ENCODE measurements around the gene EIF3K. TPM values are rescaled to one million over a fixed set of nuclear protein-coding genes. Genes with fewer than 3 reads are reported as not detected.
A peak's percentile ranks its signal among the peaks of the same experiment; 100 is the strongest.

Gene EIF3K
- total and polyA plus RNA-seq, 4 experiments from 2014 or later: 320 to 424 (median 352) TPM

- H3K27me3 ChIP-seq (ENCODE audit: insufficient read depth, low read length): no peaks in the 10 kb centered on the region
- Mint-ChIP-seq H3K36me3 (peaks cover 6 to 8% of the 10 kb centered on the region in 2 donors), H3K9me3 (peaks cover 0 to 3% (median 0%) of the 10 kb centered on the region in 8 donors), H3K27me3 (no peaks in the 10 kb centered on the region), H3K4me1 (peaks cover 8 to 32% (median 24%) of the 10 kb centered on the region in 4 donors), H3K4me3 (no peak overlapping the region), H3K27ac (peak overlapping the region in 1 of 7 donors; percentile 19)
- H3K36me3 ChIP-seq (ENCODE audit: insufficient read depth, low read length): peaks cover 7% of the 10 kb centered on the region
- ChIA-PET CTCF (ENCODE audit: partially characterized antibody) (interaction anchor here (2.4 to 7.6 kb wide), 3 partner anchors 125 to 290 kb away, joined by 6 to 161 read pairs (median 35); partner anchors contain the start of genes FAM98C, MRPS12 and SARS2), POLR2A (ENCODE audit: partially characterized antibody) (interaction anchor here (1.0 to 1.2 kb wide), 2 partner anchors 9 to 95 kb away, joined by 3 read pairs; no protein-coding TSS in a partner anchor)
- H3K9me3 ChIP-seq (ENCODE audit: control insufficient read depth in 1 of 2, low read length in 2 of 2): no peaks in the 10 kb centered on the region
- DNase-seq: no peak
- no peak overlapping the region for H3K4me3 ChIP-seq (ENCODE audit: low read length in 2 of 2)
- H3K27ac ChIP-seq (ENCODE audit: low read depth, low read length): no peak overlapping the region
- peaks cover 28% of the 10 kb centered on the region for H3K4me1 ChIP-seq (ENCODE audit: insufficient read depth, low read length)
- intact Hi-C loops (cut with micrococcal nuclease): loop anchor here (5.0 kb wide), 1 partner anchor 82 kb away; no protein-coding TSS in a partner anchor
Observed at GRCh38 chr19:38639679-38640078, 20.7 kb downstream of the EIF3K start.

DNA sequence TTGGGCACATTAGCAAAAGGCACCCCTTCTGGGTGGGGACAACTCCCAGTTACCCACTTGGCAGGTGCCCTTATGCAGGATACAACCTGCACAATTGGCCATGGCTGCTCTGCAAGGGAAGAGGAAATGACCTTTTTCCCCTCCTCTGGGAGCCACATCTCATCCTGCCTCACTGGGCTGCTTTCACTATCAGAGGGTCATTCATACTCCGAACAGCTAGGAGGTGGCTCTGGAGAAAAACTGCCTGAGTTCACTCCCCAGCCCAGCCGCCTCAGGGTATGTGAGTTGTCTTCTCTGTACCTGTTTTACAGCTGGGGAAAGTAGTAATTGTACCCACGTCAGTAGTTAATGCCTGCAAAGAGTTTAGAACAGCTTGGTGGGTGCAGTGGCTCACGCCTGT is 21.4 kb downstream of the EIF3K start:
- Mint-ChIP-seq H3K4me1 (peaks cover 7 to 26% (median 20%) of the 10 kb centered on the region in 4 donors), H3K9me3 (peaks cover 0 to 3% (median 0%) of the 10 kb centered on the region in 8 donors), H3K36me3 (peaks cover 4% of the 10 kb centered on the region in 2 donors), H3K27ac (no peak overlapping the region), H3K4me3 (no peak overlapping the region), H3K27me3 (no peaks in the 10 kb centered on the region)
- Histone ChIP-seq H3K9me3 (ENCODE audit: control insufficient read depth in 1 of 2, low read length in 2 of 2) (no peaks in the 10 kb centered on the region), H3K4me3 (ENCODE audit: low read length in 2 of 2) (no peak overlapping the region), H3K27ac (ENCODE audit: low read depth, low read length) (no peak overlapping the region), H3K4me1 (ENCODE audit: insufficient read depth, low read length) (peaks cover 21% of the 10 kb centered on the region), H3K36me3 (ENCODE audit: insufficient read depth, low read length) (no peaks in the 10 kb centered on the region), H3K27me3 (ENCODE audit: insufficient read depth, low read length) (no peaks in the 10 kb centered on the region)
- ChIA-PET CTCF (ENCODE audit: partially characterized antibody) (interaction anchor here (0.9 to 7.3 kb wide), 6 partner anchors 47 to 289 kb away, joined by 3 to 35 read pairs (median 5); partner anchors contain the start of genes FAM98C, MRPS12 and SARS2), POLR2A (ENCODE audit: partially characterized antibody) (interaction anchor here (1.6 kb wide), 1 partner anchor 22 kb away, joined by 4 read pairs; the partner anchor contains the start of gene EIF3K)
- intact Hi-C loops (cut with micrococcal nuclease): no loop called here
- no peak for DNase-seq

GRCh38 chr19:38642176-38642575 is 23.2 kb downstream of the EIF3K start:
- H3K9me3 Mint-ChIP-seq: peaks cover 0 to 2% (median 0%) of the 10 kb centered on the region in 8 donors

GRCh38 chr19:38644719-38645118 is 25.7 kb downstream of the EIF3K start:
- Mint-ChIP-seq H3K4me1 (peaks cover 16 to 28% (median 21%) of the 10 kb centered on the region in 4 donors), H3K27me3 (no peaks in the 10 kb centered on the region), H3K27ac (no peak overlapping the region), H3K4me3 (no peak overlapping the region), H3K9me3 (peaks cover 0 to 2% (median 0%) of the 10 kb centered on the region in 8 donors), H3K36me3 (peaks cover 0 to 11% of the 10 kb centered on the region in 2 donors)
- no peak for DNase-seq
- Histone ChIP-seq H3K4me3 (ENCODE audit: low read length in 2 of 2) (no peak overlapping the region), H3K36me3 (ENCODE audit: insufficient read depth, low read length) (no peaks in the 10 kb centered on the region), H3K27me3 (ENCODE audit: insufficient read depth, low read length) (no peaks in the 10 kb centered on the region), H3K4me1 (ENCODE audit: insufficient read depth, low read length) (peaks cover 22% of the 10 kb centered on the region), H3K27ac (ENCODE audit: low read depth, low read length) (no peak overlapping the region), H3K9me3 (ENCODE audit: control insufficient read depth in 1 of 2, low read length in 2 of 2) (no peaks in the 10 kb centered on the region)
- intact Hi-C loops (cut with micrococcal nuclease): no loop called here
- POLR2A ChIA-PET (ENCODE audit: partially characterized antibody): interaction anchor here (0.5 to 0.9 kb wide), 2 partner anchors 12 to 84 kb away, joined by 3 to 4 read pairs; no protein-coding TSS in a partner anchor
- CTCF ChIA-PET (ENCODE audit: partially characterized antibody): interaction anchor here (0.7 to 1.9 kb wide), 4 partner anchors 11 to 286 kb away, joined by 3 to 6 read pairs (median 5); partner anchors contain the start of genes MAP4K1, MRPS12 and SARS2

More at GRCh38 chr19:38642176-38642575, 23.2 kb downstream of the EIF3K start:
- Mint-ChIP-seq H3K36me3 (no peaks in the 10 kb centered on the region), H3K27ac (no peak overlapping the region), H3K4me3 (no peak overlapping the region), H3K4me1 (peaks cover 3 to 11% (median 6%) of the 10 kb centered on the region in 4 donors), H3K27me3 (no peaks in the 10 kb centered on the region)
- Histone ChIP-seq H3K27me3 (ENCODE audit: insufficient read depth, low read length) (no peaks in the 10 kb centered on the region), H3K4me1 (ENCODE audit: insufficient read depth, low read length) (peaks cover 8% of the 10 kb centered on the region), H3K9me3 (ENCODE audit: control insufficient read depth in 1 of 2, low read length in 2 of 2) (no peaks in the 10 kb centered on the region), H3K27ac (ENCODE audit: low read depth, low read length) (no peak overlapping the region), H3K4me3 (ENCODE audit: low read length in 2 of 2) (no peak overlapping the region), H3K36me3 (ENCODE audit: insufficient read depth, low read length) (no peaks in the 10 kb centered on the region)
- DNase-seq: no peak
- CTCF ChIA-PET (ENCODE audit: partially characterized antibody): interaction anchor here (1.1 to 1.9 kb wide), 3 partner anchors 52 to 240 kb away, joined by 3 to 8 read pairs (median 5); partner anchors contain the start of gene FAM98C
- intact Hi-C loops (cut with micrococcal nuclease): no loop called here
- POLR2A ChIA-PET (ENCODE audit: partially characterized antibody): interaction anchor here (1.6 kb wide), 1 partner anchor 24 kb away, joined by 4 read pairs; the partner anchor contains the start of gene EIF3K

DNA sequence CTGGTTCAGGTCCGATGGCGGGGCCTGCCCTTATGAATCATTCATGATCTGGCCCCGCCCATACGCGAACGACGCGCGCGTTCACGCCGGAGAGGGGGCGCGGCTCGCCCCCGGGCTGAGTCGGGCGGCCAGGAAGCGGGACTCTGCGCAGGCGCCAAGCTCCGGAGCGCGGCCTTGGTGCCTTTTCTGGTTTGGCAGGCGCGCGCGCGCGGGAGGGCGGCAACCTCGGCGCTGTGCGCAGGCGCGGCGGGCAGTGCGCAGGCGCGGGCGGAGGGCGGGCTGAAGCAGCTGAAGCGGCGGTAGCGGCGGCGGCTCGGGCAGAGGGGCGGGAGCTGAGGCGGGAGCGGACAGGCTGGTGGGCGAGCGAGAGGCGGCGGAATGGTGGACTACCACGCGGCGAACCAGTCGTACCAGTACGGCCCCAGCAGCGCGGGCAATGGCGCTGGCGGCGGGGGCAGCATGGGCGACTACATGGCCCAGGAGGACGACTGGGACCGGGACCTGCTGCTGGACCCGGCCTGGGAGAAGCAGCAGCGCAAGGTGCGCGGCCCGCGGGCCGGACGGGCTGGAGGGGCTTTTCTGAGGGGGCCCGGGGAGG is 28.5 kb downstream of the EIF3K start, which contains the start of gene ACTN4:
Gene ACTN4, plus strand, starts transcription at position 282 of the 598 bp plus-strand sequence. Its CDS starts 97 bp downstream, at position 379.
- H3K27ac Mint-ChIP-seq: peak within 1 kb of the TSS; percentile 85 to 94 (median 91)
- CTCF ChIA-PET (ENCODE audit: partially characterized antibody): interaction anchor here (0.7 to 3.0 kb wide), 12 partner anchors 11 to 283 kb away, joined by 3 to 12 read pairs (median 4); partner anchors contain the start of genes FAM98C, MRPS12 and SARS2
- DNase-seq: peak; percentile 98 to 100 (median 100)

DNA sequence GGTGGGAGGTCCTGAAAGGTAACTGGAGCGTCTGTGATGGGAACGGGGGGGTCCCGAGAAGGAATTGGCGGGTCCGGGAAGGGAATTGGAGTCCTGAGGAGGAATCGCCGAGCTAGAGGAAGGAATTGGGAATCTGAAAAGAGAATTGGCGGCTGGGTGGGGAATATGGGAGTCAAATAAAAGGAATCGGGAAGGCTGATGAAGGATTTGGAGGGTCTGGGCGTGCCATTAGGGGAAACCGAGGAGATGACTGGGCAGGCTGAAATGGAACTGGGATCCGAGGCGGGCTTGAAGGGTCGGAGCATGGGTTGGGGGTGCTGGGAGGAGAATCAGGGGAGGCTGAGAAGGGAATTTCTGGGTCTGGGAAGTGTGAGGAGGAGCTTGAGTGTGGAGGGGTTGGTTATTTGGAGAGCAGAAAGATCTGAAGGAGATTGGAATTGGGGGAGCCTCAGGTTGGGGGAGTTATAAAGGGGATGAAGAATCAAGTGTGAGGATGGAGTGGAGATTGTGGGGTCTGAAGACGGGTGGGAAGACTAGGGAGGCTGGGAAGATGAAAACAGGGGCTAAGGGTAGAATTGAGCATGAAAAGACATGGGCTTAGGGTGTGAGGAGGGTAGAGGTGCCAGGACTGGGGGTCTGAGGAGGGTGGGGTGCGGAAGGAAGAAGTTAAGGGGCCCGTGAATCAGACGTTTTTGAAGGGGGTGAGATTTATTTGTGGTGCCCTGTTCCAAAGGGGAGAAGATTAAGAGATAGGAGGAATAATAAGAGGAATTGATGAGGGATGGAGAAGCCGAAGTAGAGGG is 29.2 kb downstream of the EIF3K start:
- intact Hi-C loops (cut with micrococcal nuclease): loop anchor here (1.0 to 2.0 kb wide), 6 partner anchors 8 to 312 kb away; partner anchors contain the start of genes NFKBIB and SIRT2
- ChIA-PET POLR2A (ENCODE audit: partially characterized antibody) (interaction anchor here (0.9 to 3.6 kb wide), 30 partner anchors 9 to 274 kb away, joined by 3 to 28 read pairs (median 6); partner anchors contain the start of genes ECH1, EIF3K, FAM98C and MAP4K1), CTCF (ENCODE audit: partially characterized antibody) (interaction anchor here (0.7 to 3.0 kb wide), 13 partner anchors 12 to 282 kb away, joined by 3 to 12 read pairs (median 4); partner anchors contain the start of genes FAM98C, MRPS12 and SARS2)
- Histone ChIP-seq H3K36me3 (ENCODE audit: insufficient read depth, low read length) (no peaks in the 10 kb centered on the region), H3K4me1 (ENCODE audit: insufficient read depth, low read length) (peaks cover 54% of the 10 kb centered on the region), H3K9me3 (ENCODE audit: control insufficient read depth in 1 of 2, low read length in 2 of 2) (no peaks in the 10 kb centered on the region), H3K27ac (ENCODE audit: low read depth, low read length) (peak overlapping the region; percentile 74), H3K27me3 (ENCODE audit: insufficient read depth, low read length) (no peaks in the 10 kb centered on the region), H3K4me3 (ENCODE audit: low read length in 2 of 2) (peak overlapping the region; percentile 80 to 81)
- no peak for DNase-seq
- Mint-ChIP-seq H3K36me3 (peaks cover 0 to 11% of the 10 kb centered on the region in 2 donors), H3K27ac (peak overlapping the region; percentile 82 to 93 (median 85)), H3K4me1 (peaks cover 32 to 59% (median 45%) of the 10 kb centered on the region in 4 donors), H3K9me3 (no peaks in the 10 kb centered on the region), H3K4me3 (peak overlapping the region; percentile 91 to 98 (median 95)), H3K27me3 (no peaks in the 10 kb centered on the region)

More for the DNA sequence above, 28.5 kb downstream of the EIF3K start, which contains the start of gene ACTN4:
- POLR2A ChIA-PET (ENCODE audit: partially characterized antibody): interaction anchor here (0.9 to 3.6 kb wide), 29 partner anchors 9 to 273 kb away, joined by 3 to 28 read pairs (median 6); partner anchors contain the start of genes ECH1, EIF3K, FAM98C and MAP4K1
- Histone ChIP-seq H3K4me3 (ENCODE audit: low read length in 2 of 2) (peak within 1 kb of the TSS; percentile 80 to 81), H3K9me3 (ENCODE audit: control insufficient read depth in 1 of 2, low read length in 2 of 2) (no peaks in the 10 kb centered on the region), H3K36me3 (ENCODE audit: insufficient read depth, low read length) (no peaks in the 10 kb centered on the region), H3K4me1 (ENCODE audit: insufficient read depth, low read length) (peaks cover 50% of the 10 kb centered on the region), H3K27me3 (ENCODE audit: insufficient read depth, low read length) (no peaks in the 10 kb centered on the region), H3K27ac (ENCODE audit: low read depth, low read length) (peak within 1 kb of the TSS; percentile 74)
- H3K4me1 Mint-ChIP-seq: peaks cover 29 to 52% (median 41%) of the 10 kb centered on the region in 4 donors
- H3K9me3 Mint-ChIP-seq: no peaks in the 10 kb centered on the region
- no peaks in the 10 kb centered on the region for H3K27me3 Mint-ChIP-seq
- intact Hi-C loops (cut with micrococcal nuclease): loop anchor here (1.0 to 2.0 kb wide), 6 partner anchors 9 to 311 kb away; partner anchors contain the start of genes NFKBIB and SIRT2
- peaks cover 0 to 11% of the 10 kb centered on the region in 2 donors for H3K36me3 Mint-ChIP-seq
- peak within 1 kb of the TSS; percentile 91 to 98 (median 95) for H3K4me3 Mint-ChIP-seq

All from CD4-positive, alpha-beta memory T cell (primary cell).